Epithelial cell of prostate (primary cell): ENCODE data around the gene TCFL5.

Experiments
- DNase-seq: peaks from one replicate; pipeline ENCODE4 v3.0.0-alpha.2; 2011; ENCODE audit warnings: low read depth, low spot score
- H3K27ac ChIP-seq: fragments of 450-650 bp; 2 replicates; pipeline ENCODE4 v1.5.1; 2017; ENCODE audit warnings: mild to moderate bottlenecking

TCFL5 gene

DNA sequence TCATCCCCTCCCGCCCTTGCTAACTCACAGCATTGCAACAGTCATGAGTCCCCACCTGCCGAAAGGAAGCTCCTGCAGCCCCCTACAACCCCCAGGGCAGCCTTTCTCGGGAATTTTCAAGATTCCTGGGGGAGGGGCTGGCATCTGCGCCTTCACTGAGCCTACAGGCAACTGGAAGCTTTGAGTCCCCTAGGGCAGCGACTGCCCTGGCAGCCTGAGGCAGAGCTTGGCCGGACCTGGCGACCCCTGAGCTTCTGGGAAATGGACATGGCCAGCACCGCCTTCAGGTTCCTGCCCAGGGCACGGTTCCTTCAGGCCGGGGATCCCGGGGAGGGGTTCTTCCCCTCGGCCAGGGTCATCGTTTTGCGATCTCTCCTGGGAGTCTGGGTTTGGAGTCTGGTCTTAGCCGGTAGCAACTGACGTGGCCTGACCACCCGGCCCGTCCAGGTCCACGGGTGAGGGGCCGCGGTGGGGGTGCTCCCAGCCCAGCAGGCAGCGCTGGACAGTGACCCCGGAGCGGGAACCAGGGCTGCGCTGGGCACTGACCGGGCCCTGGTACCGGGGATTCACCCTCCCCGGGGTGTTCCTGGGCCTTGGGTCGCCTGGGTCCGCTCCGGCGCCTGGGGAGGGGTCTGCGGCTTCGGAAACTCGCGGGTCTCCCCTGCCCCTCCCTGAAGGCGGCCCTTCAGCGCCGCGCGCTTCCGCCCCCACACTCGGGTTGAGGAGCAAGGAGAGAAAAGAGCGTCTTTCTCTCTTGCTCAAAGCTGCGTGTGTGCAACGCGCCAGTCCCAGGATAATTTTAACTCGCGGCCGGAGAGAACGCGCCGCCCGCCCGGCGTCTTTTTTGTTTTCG, 45.4 kb downstream of the TCFL5 start:
- no peak overlapping the region for H3K27ac ChIP-seq
- no peak for DNase-seq

DNA sequence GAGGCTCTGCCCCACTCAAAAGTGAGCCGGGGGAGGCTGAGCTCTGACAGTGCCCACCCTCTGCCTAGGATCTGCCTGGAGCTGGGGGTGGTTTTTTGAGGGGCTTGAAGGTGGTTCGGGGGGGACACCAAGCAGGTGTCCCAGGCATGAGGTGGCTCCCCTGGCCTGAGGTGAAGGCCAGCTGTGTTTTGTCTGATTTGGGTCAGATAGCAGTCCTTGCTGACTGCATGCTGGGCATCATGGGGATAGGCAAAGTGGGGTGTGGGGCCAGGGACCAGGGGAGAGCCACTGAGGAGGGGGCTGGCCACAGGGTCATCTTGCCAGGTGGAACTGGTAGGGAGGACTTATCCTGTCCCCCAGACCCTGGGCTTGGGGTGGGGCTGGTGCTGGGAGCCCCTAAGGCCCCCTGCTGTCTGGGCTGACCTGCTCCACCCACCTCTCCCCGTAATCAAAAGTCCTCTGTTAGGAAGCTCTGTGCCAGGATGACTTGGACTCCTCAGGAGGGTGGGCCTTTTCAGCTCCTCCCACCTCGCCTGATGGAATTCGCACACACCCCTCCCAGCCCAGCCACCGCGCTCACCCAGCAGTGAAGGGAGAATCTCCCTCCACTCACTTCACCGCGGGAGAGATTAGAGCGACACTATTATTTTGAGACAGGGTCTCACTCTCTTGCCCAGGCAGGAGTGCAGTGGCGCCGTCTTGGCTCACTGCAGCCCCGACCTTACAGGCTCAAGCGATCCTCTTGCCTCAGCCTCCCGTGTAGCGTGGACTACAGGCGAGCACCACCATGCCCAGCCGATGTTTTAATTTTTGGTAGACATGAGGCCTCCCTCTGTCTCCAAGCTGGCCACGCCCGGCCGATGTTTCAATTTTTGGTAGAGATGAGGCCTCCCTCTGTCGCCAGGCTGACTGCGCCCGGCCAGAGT, 46.3 kb downstream of the TCFL5 start:
- H3K27ac ChIP-seq, result no peak overlapping the region
- DNase-seq, result no peak

DNA sequence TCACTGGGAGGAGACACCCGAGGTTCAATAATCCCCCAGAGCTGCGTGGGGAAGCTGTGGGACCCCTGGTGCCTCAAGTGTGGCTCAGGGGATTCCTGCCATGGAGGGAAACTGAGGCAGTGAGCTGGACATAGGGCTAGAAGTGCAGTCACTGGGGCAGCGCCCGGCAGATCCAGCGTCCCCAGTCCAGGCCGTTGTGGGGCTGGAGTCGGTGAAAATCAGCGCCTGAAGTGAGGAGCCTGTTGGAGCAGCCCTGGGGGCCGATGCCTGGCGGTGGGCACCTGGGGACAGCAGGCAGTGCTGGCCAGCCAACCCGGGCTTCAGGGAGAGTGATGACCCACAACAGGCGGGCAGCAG, 46.9 kb downstream of the TCFL5 start:
- H3K27ac ChIP-seq, result no peak overlapping the region
- DNase-seq, result no peak

DNA sequence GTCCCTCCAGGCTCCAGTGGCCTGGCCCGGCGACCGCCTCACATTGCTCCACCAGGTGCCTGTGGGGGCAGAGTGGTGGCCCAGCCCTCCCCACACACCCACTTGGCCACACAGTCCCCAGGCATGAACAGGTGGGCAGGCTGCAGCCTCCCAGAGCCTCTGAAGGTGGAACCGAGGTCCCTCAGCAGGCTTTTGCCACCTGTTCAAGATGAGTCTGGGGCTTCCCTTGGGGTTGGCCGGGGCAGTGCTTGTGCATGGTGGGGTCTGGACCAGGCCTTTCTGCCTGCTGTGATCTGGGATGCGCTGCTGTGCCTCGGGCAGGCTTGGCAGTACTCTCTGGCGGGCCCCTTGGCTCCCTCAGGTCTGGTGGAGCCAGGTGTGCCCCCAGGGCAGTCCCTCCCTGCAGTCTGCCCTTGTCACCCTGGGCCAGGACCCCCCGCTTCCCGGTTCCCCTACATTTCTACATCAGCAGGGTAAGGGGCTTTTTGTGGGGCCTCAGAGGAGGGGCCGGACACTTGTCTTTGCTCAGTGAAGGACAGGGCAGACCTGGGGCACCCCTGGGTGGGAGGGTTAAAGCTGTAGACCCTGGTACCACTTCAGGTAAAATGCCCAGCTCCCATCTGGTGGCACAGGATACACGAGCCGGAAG, 47.4 kb downstream of the TCFL5 start:
- no peak for DNase-seq

DNA sequence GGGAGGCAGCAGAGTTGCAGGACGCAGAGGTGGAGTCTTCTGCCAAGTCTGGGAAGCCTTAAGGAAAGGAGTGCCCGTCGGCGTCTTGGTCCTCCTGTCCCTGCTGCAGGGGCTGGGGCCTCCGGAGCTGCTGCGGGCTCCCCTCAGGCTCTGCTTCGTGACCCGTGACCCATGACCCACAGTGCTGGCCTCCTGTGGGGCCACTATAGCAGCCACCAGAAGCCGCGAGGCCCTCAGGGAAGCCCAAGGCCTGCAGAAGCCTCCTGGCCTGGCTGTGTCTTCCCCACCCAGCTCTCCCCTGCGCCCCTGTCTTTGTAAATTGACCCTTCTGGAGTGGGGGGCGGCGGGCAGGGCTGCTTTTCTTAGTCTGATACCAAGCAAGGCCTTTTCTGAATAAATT, 48.0 kb downstream of the TCFL5 start:
- no peak overlapping the region for H3K27ac ChIP-seq
- no peak for DNase-seq

More for the DNA sequence above, 47.4 kb downstream of the TCFL5 start:
- no peak overlapping the region for H3K27ac ChIP-seq

DNA sequence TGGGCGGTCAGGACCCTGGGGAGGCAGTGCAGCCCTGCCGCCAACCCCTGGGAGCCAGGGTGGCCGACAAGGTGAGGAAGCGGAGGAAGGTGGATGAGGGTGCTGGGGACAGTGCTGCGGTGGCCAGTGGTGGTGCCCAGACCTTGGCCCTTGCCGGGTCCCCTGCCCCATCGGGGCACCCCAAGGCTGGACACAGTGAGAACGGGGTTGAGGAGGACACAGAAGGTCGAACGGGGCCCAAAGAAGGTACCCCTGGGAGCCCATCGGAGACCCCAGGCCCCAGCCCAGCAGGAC, 48.8 kb downstream of the TCFL5 start:
- no peak for DNase-seq
- no peak overlapping the region for H3K27ac ChIP-seq

DNA sequence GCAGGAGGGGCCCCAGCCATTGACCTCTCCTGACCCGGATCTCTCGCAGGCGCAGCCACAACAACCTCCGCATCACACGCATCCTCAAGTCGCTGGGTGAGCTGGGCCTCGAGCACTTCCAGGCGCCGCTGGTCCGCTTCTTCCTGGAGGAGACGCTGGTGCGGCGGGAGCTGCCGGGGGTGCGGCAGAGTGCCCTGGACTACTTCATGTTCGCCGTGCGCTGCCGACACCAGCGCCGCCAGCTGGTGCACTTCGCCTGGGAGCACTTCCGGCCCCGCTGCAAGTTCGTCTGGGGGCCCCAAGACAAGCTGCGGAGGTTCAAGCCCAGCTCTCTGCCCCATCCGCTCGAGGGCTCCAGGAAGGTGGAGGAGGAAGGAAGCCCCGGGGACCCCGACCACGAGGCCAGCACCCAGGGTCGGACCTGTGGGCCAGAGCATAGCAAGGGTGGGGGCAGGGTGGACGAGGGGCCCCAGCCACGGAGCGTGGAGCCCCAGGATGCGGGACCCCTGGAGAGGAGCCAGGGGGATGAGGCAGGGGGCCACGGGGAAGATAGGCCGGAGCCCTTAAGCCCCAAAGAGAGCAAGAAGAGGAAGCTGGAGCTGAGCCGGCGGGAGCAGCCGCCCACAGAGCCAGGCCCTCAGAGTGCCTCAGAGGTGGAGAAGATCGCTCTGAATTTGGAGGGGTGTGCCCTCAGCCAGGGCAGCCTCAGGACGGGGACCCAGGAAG, 49.3 kb downstream of the TCFL5 start:
- no peak overlapping the region for H3K27ac ChIP-seq
- no peak for DNase-seq

DNA sequence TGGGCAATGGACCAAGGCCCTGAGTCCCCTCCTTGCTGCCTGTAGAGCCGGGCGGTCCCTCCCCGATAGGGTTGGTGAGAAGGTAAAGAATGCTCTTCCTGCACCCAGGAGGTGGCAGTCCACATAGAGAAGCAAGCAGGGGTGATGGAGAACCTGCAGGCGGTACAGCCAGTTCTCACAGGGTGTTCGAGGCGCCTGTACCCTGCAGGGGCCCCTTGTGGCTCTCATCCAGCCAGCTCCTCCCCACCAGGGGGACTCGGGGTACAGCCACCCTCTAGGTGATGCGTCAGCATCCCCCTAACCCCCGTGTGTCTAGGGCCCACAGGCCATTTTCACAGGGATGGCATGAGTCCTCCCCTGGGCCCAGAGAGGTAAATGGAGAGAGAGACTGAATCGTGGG, 49.9 kb downstream of the TCFL5 start:
- DNase-seq, result no peak
- no peak overlapping the region for H3K27ac ChIP-seq

DNA sequence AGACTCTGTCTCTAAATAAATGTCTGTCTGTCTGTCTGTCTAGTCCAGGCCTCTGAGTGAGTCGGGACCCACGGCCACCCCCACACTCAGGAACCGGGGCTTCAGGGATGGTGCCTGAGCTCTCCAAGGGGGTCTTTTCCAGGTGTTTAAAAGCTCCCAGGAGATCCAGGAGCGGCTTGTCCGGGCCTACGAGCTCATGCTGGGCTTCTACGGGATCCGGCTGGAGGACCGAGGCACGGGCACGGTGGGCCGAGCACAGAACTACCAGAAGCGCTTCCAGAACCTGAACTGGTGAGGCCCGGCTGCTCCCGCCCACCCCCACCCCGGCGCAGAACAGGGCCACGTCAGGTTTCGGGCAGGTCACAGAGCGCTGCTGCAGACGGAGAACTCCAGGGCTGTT, 50.3 kb downstream of the TCFL5 start:
- no peak for DNase-seq
- H3K27ac ChIP-seq, result no peak overlapping the region

DNA sequence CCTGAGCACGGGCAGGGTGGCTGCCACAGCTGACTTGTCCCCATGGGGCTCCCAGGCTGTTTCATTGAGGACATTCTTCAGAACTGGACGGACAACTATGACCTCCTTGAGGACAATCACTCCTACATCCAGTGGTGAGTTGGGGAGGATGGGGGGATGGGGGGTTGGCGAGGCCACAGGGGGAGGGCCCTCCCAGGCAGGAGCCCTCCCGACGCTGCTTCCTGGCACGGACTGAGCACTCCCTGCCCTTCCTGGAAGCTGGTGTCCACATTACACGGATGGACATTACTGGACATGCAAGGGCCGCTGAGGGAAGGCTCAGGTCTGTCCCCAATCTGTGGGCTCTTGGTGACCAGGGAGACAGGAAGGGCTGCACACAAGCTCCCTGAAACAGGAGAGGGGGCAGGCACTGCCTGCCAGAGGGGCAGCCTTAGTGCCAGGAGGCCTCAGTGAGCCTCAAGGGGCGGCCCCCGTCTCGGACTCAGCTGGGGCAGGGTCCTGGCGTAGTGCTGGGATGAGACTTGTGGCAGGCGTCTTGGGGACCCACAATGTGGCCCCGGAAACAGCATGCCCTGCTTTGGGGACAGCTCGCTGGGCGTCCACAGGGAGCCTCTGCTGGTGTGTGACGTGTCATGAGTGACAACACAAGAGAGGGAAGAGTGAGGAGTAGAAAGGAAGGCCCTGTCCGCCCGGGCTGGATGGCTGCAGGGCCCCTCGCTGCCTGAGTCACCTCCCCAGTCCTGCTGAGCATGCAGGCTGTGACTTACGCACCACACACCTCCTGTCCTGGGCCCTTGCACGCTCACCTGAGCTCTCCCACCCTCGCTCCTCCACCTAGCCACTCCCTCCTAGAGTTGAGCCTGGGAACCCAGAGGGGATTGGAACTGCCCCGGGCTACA, 51.8 kb downstream of the TCFL5 start:
- no peak overlapping the region for H3K27ac ChIP-seq
- no peak for DNase-seq

DNA sequence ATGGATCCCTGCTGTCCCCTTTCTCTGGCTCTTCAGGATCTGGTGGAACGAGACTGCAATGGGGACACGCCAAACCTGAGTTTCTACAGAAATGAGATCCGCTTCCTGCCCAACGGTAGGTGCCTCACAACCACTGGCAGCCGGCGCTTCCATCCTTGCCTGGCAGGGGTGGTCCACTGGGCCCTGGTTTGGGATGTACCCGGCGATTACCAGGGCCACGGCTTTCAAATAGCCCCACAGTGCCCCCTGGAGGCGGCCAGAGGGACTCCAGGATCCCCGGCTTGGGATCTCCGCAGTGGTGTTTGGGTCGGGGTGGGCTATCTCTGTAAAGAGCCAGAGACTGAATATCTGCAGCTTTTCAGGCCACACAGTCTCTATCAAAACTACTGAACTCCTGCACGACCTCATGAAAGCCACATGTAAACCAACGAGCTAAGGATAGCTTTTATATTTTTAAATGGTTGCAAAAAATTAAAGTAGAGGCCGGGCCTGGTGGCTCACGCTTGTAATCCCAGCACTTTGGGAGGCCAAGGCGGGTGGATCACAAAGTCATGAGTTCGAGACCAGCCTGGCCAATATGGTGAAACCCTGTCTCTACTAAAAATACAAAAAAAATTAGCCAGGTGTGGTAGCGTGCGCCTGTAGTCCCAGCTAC, 53.3 kb downstream of the TCFL5 start:
- no peak for DNase-seq
- H3K27ac ChIP-seq, result no peak overlapping the region

DNA sequence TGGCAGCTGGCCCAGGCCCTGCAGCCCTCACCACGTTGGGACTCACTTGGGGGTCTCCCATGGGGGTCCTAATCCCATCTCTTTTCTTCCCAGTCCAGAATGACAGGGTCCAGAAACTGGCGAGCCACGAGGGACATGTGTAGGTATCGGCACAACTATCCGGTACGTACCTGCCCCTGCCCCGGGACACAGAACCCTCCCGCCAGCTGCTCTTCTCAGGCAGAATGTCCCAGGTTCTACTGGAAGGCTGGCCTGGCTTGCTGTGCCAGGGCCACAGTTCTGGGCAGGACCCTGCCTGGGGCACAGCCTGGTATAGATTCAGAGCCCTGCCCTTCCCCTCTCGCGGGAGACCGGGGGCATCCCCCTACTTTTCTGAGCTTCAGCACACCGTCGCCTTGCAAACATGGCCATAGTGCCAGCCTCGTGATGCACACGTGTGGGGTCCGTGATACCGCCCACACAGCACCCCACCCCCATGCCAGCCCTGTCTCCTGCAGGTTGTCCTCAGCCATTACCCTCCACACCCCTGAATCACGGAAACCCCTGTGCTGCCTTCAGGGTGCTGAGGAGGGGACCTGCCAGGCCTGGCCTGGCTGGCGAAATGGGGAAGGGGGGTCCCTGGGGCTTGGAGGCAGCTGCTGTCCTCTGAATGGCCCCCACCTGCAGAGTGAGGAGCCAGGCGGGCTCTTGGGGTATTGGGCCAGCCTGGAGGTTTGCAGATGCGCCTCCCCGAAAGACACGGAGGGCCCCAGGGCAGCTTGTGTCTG, 54.0 kb downstream of the TCFL5 start:
- H3K27ac ChIP-seq, result no peak overlapping the region
- no peak for DNase-seq

DNA sequence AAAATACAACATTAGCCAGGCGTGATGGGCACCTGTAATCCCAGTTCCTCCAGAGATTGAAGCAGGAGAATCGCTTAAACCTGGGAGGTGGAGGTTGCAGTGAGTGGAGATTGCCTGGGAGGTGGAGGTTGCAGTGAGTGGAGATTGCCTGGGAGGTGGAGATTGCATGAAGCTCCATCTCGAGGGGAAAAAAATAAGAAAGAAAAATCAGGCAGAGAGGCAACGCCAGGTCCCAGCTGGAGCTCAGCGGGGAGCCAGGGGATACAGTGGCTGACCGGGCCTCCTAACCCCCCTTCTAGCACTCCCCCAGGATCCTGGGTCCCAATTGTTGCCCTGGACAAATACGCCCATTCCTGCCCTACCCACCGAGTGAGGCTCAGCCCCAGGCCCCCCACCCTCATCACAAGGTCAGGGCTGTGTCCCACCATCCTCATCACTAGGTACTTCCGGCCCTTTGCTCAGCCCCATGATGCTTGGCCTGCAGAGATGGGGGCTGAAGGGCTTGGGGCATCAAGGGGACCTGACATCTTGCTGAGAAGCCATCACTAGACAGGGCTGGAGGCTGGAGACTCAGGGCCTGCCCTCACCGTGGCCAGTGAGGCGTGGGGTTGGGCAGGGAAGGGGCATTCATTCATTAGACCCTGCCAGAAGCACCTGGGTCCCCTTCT, 55.1 kb downstream of the TCFL5 start:
- no peak for DNase-seq
- H3K27ac ChIP-seq, result no peak overlapping the region

DNA sequence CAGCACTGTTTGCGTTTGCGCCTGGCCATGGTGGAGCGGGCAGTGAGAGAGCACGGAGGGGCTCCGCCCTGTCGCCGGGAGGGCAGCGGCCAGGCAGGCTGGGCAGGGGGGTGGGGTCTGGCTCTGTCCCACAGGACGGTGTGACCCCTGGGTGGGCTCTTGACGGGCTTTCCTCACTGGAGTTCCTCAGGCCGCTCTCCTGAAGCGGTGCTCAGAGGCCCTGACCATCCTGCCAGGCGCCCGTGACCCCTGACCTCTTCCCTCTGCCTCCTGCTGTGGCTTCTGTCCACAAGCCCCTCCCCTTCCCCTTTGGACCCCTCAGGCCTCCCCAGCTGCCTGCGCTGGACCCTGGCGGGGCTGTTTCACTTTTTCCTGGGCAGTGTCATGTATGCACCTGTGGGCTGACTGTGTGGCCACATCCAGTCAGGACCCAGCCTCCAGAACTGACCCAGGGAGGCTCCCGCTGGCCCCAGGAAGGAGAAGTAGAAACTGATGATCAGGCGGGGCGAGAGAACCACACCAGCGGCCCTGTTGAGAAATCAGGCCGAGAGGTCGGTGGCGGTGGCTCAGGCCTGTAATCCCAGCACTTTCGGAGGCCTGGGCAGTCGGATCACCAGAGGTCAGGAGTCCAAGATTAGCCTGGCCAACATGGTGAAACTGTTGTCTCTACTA, 55.8 kb downstream of the TCFL5 start:
- DNase-seq, result no peak
- no peak overlapping the region for H3K27ac ChIP-seq

DNA sequence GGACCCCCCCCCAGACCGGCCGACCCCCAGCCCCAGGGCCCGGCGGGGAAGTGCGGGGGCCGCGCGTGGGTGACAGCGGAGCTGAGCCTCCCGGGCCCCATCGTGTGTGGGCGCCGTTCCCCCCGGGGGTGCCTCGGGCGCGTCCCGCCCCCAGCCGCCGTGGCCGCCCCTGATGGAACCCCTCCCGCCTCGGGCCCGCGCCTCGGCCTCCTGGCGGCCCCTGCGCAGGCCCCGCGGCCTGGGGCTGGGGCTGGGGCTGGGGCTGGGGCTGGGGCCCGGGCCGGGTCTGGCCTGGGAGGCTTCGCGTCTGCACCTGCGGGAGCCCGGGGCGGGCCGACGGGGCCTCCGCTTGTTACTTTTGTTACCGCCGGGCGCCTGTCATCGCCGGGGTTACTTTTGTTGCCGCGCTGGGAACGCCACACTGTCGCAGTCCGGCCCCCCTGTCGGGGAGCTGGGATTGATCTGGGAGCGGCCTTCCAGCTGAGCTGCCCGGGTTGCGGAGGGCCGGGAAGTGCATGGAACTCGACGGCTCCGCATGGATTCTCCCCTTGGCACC, 56.4 kb downstream of the TCFL5 start:
- DNase-seq, result no peak
- H3K27ac ChIP-seq, result peak overlapping the region; percentile 23

DNA sequence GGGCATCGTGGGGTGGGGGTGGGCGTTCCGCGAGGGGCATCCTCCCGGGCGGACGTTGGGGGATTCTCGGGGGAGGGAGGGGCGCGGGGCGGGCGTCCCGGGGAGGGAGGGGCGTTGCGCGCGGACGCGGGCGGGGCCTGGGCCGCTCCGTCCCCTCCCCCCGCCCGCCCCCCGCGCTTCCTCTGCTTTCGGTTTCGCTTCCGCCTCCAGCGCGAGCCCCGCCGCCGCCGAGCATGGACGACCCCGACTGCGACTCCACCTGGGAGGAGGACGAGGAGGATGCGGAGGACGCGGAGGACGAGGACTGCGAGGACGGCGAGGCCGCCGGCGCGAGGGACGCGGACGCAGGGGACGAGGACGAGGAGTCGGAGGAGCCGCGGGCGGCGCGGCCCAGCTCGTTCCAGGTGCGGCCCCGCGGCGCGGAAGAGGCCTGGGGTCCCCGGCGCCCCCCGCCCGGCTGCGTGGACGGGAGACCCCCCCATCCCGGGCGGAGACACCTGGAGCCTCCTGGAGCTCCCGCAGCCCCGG, 56.9 kb downstream of the TCFL5 start, which contains the start of gene OGFR:
Gene OGFR, plus strand, starts transcription at position 209 of the 528 bp plus-strand sequence. Its CDS starts 25 bp downstream, at position 234.
- H3K27ac ChIP-seq, result peak within 1 kb of the TSS; percentile 23
- no peak for DNase-seq
